ENCODE data around the gene SRSF10.
"Not testable (repeated sequence)": the region's sequence is repeated elsewhere in the genome, so short reads cannot be mapped to it uniquely, and the experiment has no call there.

SRSF10 gene

GRCh38 chr1:23959461-23960290, 20.5 kb downstream of the SRSF10 start, which contains the start of gene PNRC2:
TSS of gene PNRC2 (plus strand) at chr1:23959828. CDS start at chr1:23961458, 1,630 bp downstream.
- peaks cover 50% of the 10 kb centered on the region for H3K4me1 ChIP-seq (ENCODE audit: insufficient read depth, low read length, severe bottlenecking)
- TF ChIP-seq EZH2 (IDR thresholded peaks at IDR 0.05; ENCODE audit: borderline replicate concordance, low read length) (no peak), CTCF (IDR thresholded peaks at IDR 0.05; ENCODE audit: low read length) (no peak)
- peaks cover 41% of the 10 kb centered on the region for H3K36me3 ChIP-seq (ENCODE audit: insufficient read depth, low read length)
- no peaks in the 10 kb centered on the region for H4K20me1 ChIP-seq (ENCODE audit: insufficient read depth, low read length)
- peak within 1 kb of the TSS; percentile 89 for H3K27ac ChIP-seq (ENCODE audit: low read depth, low read length, poor library complexity, severe bottlenecking)
- H3K9me2 ChIP-seq (ENCODE audit: low read depth, low read length), result no peaks in the 10 kb centered on the region
- peak within 1 kb of the TSS; percentile 97 for H3K9ac ChIP-seq (ENCODE audit: low read length)
- H3F3A ChIP-seq (ENCODE audit: insufficient read depth, low read length), result peaks cover 17% of the 10 kb centered on the region
- peak within 1 kb of the TSS; percentile 89 for H3K4me3 ChIP-seq (ENCODE audit: low read depth, low read length, poor library complexity, severe bottlenecking)
- H3K79me2 ChIP-seq (ENCODE audit: insufficient read depth, low read length), result peaks cover 16% of the 10 kb centered on the region
- no peaks in the 10 kb centered on the region for H3K27me3 ChIP-seq (ENCODE audit: insufficient read depth, low read length)
- H3K4me2 ChIP-seq (ENCODE audit: low read length), result peak within 1 kb of the TSS; percentile 66
- no peak within 1 kb of the TSS for H2AFZ ChIP-seq (ENCODE audit: low read length)
- no peaks in the 10 kb centered on the region for H3K9me3 ChIP-seq (ENCODE audit: low read length)

GRCh38 chr1:23958810-23959460, 21.2 kb downstream of the SRSF10 start:
- no peaks in the 10 kb centered on the region for H3K9me3 ChIP-seq (ENCODE audit: low read length)
- no peaks in the 10 kb centered on the region for H3K27me3 ChIP-seq (ENCODE audit: insufficient read depth, low read length)
- no peak overlapping the region for H2AFZ ChIP-seq (ENCODE audit: low read length)
- peak overlapping the region; percentile 97 for H3K9ac ChIP-seq (ENCODE audit: low read length)
- H3K9me2 ChIP-seq (ENCODE audit: low read depth, low read length), result no peaks in the 10 kb centered on the region
- no peaks in the 10 kb centered on the region for H4K20me1 ChIP-seq (ENCODE audit: insufficient read depth, low read length)
- H3K79me2 ChIP-seq (ENCODE audit: insufficient read depth, low read length), result peaks cover 16% of the 10 kb centered on the region
- peaks cover 9% of the 10 kb centered on the region; the same call in 1 of the 2 replicates for H3F3A ChIP-seq (ENCODE audit: insufficient read depth, low read length)
- peak overlapping the region; percentile 89 for H3K27ac ChIP-seq (ENCODE audit: low read depth, low read length, poor library complexity, severe bottlenecking)
- H3K4me2 ChIP-seq (ENCODE audit: low read length), result peak overlapping the region; percentile 63
- peak overlapping the region; percentile 89 for H3K4me3 ChIP-seq (ENCODE audit: low read depth, low read length, poor library complexity, severe bottlenecking)
- H3K4me1 ChIP-seq (ENCODE audit: insufficient read depth, low read length, severe bottlenecking), result peaks cover 45% of the 10 kb centered on the region
- H3K36me3 ChIP-seq (ENCODE audit: insufficient read depth, low read length), result peaks cover 33% of the 10 kb centered on the region
- TF ChIP-seq CTCF (IDR thresholded peaks at IDR 0.05; ENCODE audit: low read length) (peak; percentile 38), EZH2 (IDR thresholded peaks at IDR 0.05; ENCODE audit: borderline replicate concordance, low read length) (no peak)

GRCh38 chr1:23958040-23958809, 21.9 kb downstream of the SRSF10 start:
- H3K4me3 ChIP-seq (ENCODE audit: low read depth, low read length, poor library complexity, severe bottlenecking), result peak overlapping the region; percentile 89

More at GRCh38 chr1:23958040-23958809, 21.9 kb downstream of the SRSF10 start:
- not testable (repeated sequence) for H2AFZ ChIP-seq (ENCODE audit: low read length); H3K9me3 ChIP-seq (ENCODE audit: low read length); H3K27me3 ChIP-seq (ENCODE audit: insufficient read depth, low read length); H4K20me1 ChIP-seq (ENCODE audit: insufficient read depth, low read length); H3F3A ChIP-seq (ENCODE audit: insufficient read depth, low read length); H3K9me2 ChIP-seq (ENCODE audit: low read depth, low read length)
- Histone ChIP-seq H3K4me1 (ENCODE audit: insufficient read depth, low read length, severe bottlenecking) (peaks cover 45% of the 10 kb centered on the region), H3K36me3 (ENCODE audit: insufficient read depth, low read length) (peaks cover 26% of the 10 kb centered on the region), H3K27ac (ENCODE audit: low read depth, low read length, poor library complexity, severe bottlenecking) (peak overlapping the region; percentile 89), H3K79me2 (ENCODE audit: insufficient read depth, low read length) (peaks cover 16% of the 10 kb centered on the region), H3K9ac (ENCODE audit: low read length) (peak overlapping the region; percentile 97), H3K4me2 (ENCODE audit: low read length) (peak overlapping the region; percentile 63)
